ENCODE data around the gene GRIK3.

DNA sequence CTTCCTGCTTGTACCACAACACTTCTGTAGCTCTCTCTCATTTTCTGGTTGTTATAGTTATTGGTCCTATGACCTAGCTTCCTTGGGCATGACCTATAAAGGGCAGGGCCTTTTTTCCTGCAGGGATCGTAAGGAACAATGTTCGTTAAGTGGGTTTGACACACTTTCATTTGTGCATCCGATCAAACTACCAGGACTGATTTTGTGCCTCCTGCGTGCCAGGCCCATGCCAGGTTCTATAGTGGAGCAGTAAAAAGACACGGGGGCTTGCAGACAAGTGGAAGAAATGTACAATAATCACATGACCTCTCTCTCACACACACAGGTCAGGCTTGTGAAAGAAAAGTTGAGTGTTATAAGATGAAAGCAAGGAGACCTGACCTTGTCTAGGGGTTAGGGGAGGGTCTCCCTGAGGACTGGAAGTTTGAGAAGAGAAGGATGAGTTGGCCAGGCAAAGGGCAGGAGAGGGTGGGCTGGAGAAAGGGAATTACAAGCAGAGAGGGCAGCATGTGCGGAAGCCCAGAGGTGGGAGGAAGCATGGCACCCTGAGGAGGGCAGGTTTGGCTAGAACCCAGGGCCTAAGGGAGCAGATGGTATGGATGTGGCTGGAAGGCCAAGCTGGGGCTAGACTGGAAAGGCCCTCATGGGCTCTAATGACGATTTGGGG, 145.4 kb downstream of the GRIK3 start:
- TF ChIP-seq, protein P1, sequence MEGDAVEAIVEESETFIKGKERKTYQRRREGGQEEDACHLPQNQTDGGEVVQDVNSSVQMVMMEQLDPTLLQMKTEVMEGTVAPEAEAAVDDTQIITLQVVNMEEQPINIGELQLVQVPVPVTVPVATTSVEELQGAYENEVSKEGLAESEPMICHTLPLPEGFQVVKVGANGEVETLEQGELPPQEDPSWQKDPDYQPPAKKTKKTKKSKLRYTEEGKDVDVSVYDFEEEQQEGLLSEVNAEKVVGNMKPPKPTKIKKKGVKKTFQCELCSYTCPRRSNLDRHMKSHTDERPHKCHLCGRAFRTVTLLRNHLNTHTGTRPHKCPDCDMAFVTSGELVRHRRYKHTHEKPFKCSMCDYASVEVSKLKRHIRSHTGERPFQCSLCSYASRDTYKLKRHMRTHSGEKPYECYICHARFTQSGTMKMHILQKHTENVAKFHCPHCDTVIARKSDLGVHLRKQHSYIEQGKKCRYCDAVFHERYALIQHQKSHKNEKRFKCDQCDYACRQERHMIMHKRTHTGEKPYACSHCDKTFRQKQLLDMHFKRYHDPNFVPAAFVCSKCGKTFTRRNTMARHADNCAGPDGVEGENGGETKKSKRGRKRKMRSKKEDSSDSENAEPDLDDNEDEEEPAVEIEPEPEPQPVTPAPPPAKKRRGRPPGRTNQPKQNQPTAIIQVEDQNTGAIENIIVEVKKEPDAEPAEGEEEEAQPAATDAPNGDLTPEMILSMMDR (conservative IDR thresholded peaks at IDR 0.05 in 1 of 2, IDR thresholded peaks at IDR 0.05 in 1 of 2; ENCODE audit: extremely low read depth in 1 of 2, insufficient read depth in 1 of 2, low read depth in 1 of 2, low read length in 2 of 2) = no peak
- no peak for TF ChIP-seq EZH2 (IDR thresholded peaks at IDR 0.05; ENCODE audit: borderline replicate concordance, low read length)
